ENCODE data around the gene PNMA8B. TPM values are rescaled to one million over a fixed set of nuclear protein-coding genes. Genes with fewer than 3 reads are reported as not detected.
A peak's percentile ranks its signal among the peaks of the same experiment; 100 is the strongest.

The PNMA8B gene, protein sequence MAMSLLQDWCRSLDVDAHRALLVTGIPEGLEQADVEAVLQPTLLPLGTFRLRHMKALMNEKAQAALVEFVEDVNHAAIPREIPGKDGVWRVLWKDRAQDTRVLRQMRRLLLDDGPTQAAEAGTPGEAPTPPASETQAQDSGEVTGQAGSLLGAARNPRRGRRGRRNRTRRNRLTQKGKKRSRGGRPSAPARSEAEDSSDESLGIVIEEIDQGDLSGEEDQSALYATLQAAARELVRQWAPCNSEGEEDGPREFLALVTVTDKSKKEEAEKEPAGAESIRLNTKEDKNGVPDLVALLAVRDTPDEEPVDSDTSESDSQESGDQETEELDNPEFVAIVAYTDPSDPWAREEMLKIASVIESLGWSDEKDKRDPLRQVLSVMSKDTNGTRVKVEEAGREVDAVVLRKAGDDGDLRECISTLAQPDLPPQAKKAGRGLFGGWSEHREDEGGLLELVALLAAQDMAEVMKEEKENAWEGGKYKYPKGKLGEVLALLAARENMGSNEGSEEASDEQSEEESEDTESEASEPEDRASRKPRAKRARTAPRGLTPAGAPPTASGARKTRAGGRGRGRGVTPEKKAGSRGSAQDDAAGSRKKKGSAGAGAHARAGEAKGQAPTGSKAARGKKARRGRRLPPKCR
- polyA plus RNA-seq (2013, experiment 1 of 2), result 1.00 TPM
- 1.6 TPM for polyA plus RNA-seq (2013, experiment 2 of 2)

DNA sequence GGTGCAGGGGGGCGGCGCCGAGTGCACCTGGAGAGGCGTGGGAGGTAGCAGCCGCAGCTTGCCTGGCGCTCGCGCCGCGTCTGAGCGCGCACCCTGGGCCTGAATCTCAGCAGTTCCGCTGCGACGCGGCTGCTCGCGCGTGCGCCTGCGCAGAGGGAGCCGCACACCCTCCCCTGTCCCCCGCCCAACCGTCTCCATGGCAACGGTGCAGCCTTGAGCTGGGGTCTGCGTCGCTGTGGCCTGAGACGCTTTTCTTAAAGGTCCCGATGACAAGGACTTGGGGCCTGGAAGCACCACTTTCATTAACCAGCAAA lies at the start of gene PNMA8B:
PNMA8B (minus strand) TSS at position 82 of the 314 bp plus-strand sequence. CDS start 402 bp downstream, outside the sequence.
- Histone ChIP-seq H3K27me3 (ENCODE audit: insufficient read depth, low read length) (peaks cover 49% of the 10 kb centered on the region), H3K4me3 (ENCODE audit: low read length) (peak within 1 kb of the TSS; percentile 59), H3K9me3 (ENCODE audit: insufficient read depth, low read depth, low read length) (no peaks in the 10 kb centered on the region), H3K36me3 (ENCODE audit: insufficient read depth, low read length) (no peaks in the 10 kb centered on the region), H3K9ac (ENCODE audit: low read depth, low read length) (no peak within 1 kb of the TSS), H3K4me1 (ENCODE audit: insufficient read depth, low read length) (peaks cover 12% of the 10 kb centered on the region), H3K27ac (ENCODE audit: low read depth, low read length) (no peak within 1 kb of the TSS)
- 1% methylated on average over 29 of the region's 29 CpGs for WGBS

DNA sequence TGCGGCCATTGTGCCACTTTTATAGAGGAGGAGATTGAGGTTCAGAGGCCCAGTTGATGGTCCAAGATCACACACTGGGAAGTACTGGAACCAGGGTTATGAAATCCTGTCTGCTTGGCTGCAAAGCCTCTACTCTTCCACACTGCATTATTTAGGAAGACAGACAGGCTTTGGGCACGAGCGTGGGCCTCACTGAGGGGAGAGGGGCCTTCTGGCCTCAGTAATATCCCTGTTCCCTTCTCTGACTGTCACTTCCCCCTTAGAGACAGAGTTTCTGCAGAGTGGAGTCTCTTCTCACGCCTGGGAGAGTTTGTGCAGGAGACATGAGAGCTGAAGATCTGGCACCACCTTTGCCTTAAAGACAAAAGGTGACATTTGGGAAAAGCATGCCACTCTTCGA lies 49.0 kb upstream of the PNMA8B start:
- H3K9me3 ChIP-seq (ENCODE audit: insufficient read depth, low read depth, low read length), result no peaks in the 10 kb centered on the region; the same call in 1 of the 2 replicates
- WGBS, result 93% methylated on average over 5 of the region's 5 CpGs
- no peak overlapping the region for H3K27ac ChIP-seq (ENCODE audit: low read depth, low read length)
- H3K36me3 ChIP-seq (ENCODE audit: insufficient read depth, low read length), result no peaks in the 10 kb centered on the region
- H3K4me1 ChIP-seq (ENCODE audit: insufficient read depth, low read length), result peaks cover 5% of the 10 kb centered on the region
- no peaks in the 10 kb centered on the region for H3K27me3 ChIP-seq (ENCODE audit: insufficient read depth, low read length)
- no peak overlapping the region for H3K9ac ChIP-seq (ENCODE audit: low read depth, low read length)
- H3K4me3 ChIP-seq (ENCODE audit: low read length), result no peak overlapping the region

DNA sequence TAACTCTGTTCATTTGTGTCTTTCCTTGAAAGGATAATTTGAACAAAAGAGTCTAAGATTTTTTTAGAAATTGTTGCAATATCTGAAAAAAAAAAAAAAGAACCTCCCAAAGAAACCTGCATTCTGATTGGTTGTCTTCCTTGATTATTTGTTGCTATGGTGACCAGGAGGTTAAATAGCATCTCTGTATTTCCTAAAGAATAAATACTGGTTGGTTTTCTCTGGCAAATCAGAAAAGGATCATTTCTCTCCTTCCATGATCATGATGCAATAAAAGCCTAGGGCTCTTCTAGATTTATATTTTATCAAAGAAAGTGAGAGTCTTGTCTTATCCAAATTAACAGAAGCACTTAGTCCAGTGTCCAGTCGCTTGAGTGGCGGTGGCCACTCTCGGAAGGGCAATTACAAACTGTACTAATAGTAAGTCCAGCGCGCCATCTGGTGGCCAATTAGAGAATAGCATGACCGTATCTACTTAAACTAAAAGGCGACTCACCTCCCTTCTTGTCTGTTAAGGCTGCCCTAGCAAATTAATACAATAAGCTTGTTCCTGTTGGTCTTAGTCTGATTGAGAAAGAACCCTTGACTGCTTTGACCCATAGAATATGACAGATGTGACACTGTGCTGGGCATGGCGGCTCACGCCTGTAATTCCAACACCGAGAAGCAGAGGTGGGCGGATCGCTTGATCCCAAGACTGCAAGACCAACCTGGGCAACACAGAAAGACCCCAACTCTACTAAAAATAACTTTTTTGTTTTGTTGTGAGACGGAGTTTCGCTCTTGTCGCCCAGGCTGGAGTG lies 47.0 kb upstream of the PNMA8B start:
- WGBS, result 44% methylated on average over 15 of the region's 15 CpGs

DNA sequence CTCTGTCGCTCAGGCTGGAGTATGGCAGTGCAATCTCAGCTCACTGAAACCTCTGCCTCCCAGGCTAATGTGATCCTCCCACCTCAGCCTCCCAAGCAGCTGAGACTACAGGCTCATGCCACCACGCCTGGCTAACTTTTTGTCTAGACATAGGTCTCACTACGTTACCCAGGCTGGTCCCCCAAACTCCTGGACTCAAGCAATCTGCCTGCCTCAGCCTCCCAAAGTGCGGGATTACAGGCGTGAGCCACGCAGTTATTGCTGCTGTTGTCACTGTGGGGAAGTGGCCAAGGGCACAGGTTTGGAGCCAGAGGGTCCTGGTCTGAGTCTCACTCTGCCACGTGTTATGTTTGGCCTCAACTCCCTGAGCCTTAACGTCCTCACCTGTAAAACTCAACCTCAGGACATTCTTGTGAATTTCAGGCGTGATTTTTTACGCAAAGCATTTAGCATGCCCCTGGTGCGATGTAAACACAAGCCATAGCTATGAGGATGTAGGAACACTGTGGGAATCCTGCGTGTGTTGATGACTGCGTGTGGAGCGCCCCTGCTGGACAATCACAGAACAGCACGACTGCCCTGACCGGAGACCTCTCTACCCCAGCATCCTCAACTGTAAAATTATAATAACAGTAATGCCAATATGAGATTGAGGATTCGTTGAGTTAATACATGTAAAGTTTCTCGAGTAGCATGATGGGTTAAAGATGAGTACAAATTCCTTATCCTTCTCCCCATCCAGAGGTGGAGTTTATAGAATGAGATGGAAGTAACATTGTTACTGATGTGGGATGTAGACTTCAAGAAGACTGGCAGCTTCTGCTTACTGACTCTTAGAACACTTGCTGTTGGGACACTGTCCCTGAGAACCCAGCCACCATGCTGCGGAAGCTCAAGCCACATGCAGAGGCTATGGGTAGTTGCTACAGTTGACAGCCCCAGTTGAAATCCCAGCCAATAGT lies 41.8 kb upstream of the PNMA8B start:
- Histone ChIP-seq H3K27ac (ENCODE audit: low read depth, low read length) (no peak overlapping the region), H3K9ac (ENCODE audit: low read depth, low read length) (no peak overlapping the region), H3K4me3 (ENCODE audit: low read length) (no peak overlapping the region), H3K27me3 (ENCODE audit: insufficient read depth, low read length) (no peaks in the 10 kb centered on the region), H3K4me1 (ENCODE audit: insufficient read depth, low read length) (no peaks in the 10 kb centered on the region), H3K9me3 (ENCODE audit: insufficient read depth, low read depth, low read length) (no peaks in the 10 kb centered on the region), H3K36me3 (ENCODE audit: insufficient read depth, low read length) (no peaks in the 10 kb centered on the region)
- WGBS, result 44% methylated on average over 14 of the region's 19 CpGs

More for the DNA sequence above, 47.0 kb upstream of the PNMA8B start:
- H3K27ac ChIP-seq (ENCODE audit: low read depth, low read length), result no peak overlapping the region
- peaks cover 5% of the 10 kb centered on the region for H3K4me1 ChIP-seq (ENCODE audit: insufficient read depth, low read length)
- no peaks in the 10 kb centered on the region for H3K27me3 ChIP-seq (ENCODE audit: insufficient read depth, low read length)
- no peak overlapping the region for H3K4me3 ChIP-seq (ENCODE audit: low read length)
- H3K9me3 ChIP-seq (ENCODE audit: insufficient read depth, low read depth, low read length), result no peaks in the 10 kb centered on the region
- H3K9ac ChIP-seq (ENCODE audit: low read depth, low read length), result no peak overlapping the region
- no peaks in the 10 kb centered on the region for H3K36me3 ChIP-seq (ENCODE audit: insufficient read depth, low read length)

DNA sequence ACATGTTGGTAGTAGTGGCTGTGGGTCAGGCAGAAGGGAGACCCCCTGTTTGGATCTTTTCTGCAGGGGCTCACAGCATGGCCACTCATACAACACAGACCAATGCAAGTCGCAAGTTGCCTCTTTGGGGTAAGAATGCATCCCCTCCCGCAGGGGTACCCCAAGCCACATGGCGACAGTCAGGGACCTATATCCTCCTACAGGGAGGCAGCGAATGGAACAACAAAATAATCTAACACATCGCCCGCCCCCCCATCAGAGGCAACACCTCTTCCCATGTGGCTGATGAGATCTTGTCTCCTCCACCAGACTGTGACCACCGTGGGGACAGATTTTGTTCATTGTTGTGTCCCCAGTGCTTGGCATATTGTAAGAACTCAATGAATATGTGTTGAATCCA lies 40.7 kb upstream of the PNMA8B start:
- Histone ChIP-seq H3K9me3 (ENCODE audit: insufficient read depth, low read depth, low read length) (no peaks in the 10 kb centered on the region), H3K9ac (ENCODE audit: low read depth, low read length) (no peak overlapping the region), H3K4me3 (ENCODE audit: low read length) (no peak overlapping the region), H3K36me3 (ENCODE audit: insufficient read depth, low read length) (no peaks in the 10 kb centered on the region), H3K27ac (ENCODE audit: low read depth, low read length) (no peak overlapping the region), H3K27me3 (ENCODE audit: insufficient read depth, low read length) (no peaks in the 10 kb centered on the region), H3K4me1 (ENCODE audit: insufficient read depth, low read length) (no peaks in the 10 kb centered on the region)
- WGBS, result 90% methylated on average over 7 of the region's 7 CpGs

DNA sequence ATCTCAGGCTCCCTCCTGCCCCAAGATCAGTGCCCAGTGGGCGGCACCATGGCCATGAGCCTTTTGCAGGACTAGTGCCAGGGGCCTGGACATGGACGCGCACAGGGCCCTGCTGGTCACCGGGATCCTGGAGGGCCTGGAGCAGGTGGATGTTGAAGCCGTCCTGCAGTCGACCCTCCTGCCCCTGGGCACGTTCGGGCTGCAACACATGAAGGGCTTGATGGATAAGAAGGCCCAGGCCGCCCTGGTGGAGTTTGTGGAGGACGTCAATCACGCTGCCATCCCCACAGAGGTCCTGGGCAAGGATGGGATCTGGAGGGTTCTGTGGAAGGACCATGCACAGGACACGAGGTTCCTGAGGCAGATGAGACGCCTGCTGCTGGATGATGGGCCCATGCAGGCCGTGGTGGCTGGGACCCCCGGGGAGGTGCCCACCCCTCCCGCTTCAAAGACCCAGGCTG lies 38.0 kb upstream of the PNMA8B start:
- Histone ChIP-seq H3K9me3 (ENCODE audit: insufficient read depth, low read depth, low read length) (no peaks in the 10 kb centered on the region), H3K4me1 (ENCODE audit: insufficient read depth, low read length) (peaks cover 6% of the 10 kb centered on the region; the same call in 1 of the 2 replicates), H3K27ac (ENCODE audit: low read depth, low read length) (no peak overlapping the region), H3K9ac (ENCODE audit: low read depth, low read length) (no peak overlapping the region), H3K4me3 (ENCODE audit: low read length) (no peak overlapping the region), H3K36me3 (ENCODE audit: insufficient read depth, low read length) (no peaks in the 10 kb centered on the region), H3K27me3 (ENCODE audit: insufficient read depth, low read length) (no peaks in the 10 kb centered on the region)
- WGBS, result 90% methylated on average over 16 of the region's 16 CpGs

DNA sequence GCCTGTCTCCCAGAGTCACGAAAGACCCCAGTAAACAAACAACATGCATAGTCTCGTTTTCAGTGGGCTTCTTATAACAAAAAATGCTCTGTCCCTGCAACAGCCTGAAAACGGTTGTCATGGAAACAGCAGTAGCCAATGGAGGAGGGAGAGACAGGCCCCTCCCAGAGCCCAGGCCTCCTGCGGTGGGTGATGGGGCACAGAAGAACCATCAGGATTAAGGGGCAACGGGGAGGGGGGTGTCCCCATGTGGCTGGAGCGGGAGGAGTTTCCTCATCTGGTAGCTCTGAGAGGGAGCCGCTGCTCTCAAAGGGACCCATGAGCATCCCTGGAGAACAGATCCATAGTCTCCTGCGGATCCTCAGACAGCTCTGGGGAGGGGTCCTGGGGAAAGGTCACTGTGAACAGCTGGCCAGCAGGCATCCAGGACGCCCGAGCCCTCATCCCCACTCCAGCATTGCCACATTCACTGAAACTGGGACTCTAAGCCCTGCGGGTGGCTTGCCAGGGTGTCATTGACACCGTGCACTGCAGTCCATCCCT lies 37.5 kb upstream of the PNMA8B start:
- Histone ChIP-seq H3K36me3 (ENCODE audit: insufficient read depth, low read length) (no peaks in the 10 kb centered on the region), H3K27me3 (ENCODE audit: insufficient read depth, low read length) (no peaks in the 10 kb centered on the region)
- 72% methylated on average over 12 of the region's 12 CpGs for WGBS

DNA sequence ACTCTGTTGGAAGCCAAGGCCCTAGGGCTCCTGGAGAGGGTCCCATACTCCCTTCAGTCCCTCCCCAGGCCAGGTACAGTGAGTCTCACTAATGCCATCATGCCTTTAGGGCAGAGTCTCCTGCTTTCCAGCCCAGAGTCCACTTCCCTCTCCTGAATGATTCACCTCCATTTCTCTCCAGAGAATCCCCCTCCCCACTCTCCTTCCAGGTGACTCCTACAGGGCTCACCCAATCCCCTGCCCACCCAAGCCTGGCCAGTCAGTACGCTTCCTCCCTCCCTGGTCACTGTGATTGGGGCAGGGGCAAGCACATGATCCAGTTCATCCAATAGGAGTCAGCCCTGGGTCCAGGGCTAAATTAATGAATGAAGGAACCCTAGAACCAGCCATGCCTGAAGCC lies 35.0 kb upstream of the PNMA8B start:
- peak overlapping the region; percentile 36 for H3K4me3 ChIP-seq (ENCODE audit: low read length)
- WGBS, result 89% methylated on average over 1 of the region's 1 CpG
- peaks cover 6% of the 10 kb centered on the region; the same call in 1 of the 2 replicates for H3K4me1 ChIP-seq (ENCODE audit: insufficient read depth, low read length)
- H3K9me3 ChIP-seq (ENCODE audit: insufficient read depth, low read depth, low read length), result no peaks in the 10 kb centered on the region
- no peak overlapping the region for H3K27ac ChIP-seq (ENCODE audit: low read depth, low read length)
- no peak overlapping the region for H3K9ac ChIP-seq (ENCODE audit: low read depth, low read length)
- H3K27me3 ChIP-seq (ENCODE audit: insufficient read depth, low read length), result no peaks in the 10 kb centered on the region
- no peaks in the 10 kb centered on the region for H3K36me3 ChIP-seq (ENCODE audit: insufficient read depth, low read length)

More for the DNA sequence above, 37.5 kb upstream of the PNMA8B start:
- Histone ChIP-seq H3K4me3 (ENCODE audit: low read length) (no peak overlapping the region), H3K27ac (ENCODE audit: low read depth, low read length) (no peak overlapping the region), H3K4me1 (ENCODE audit: insufficient read depth, low read length) (peaks cover 6% of the 10 kb centered on the region; the same call in 1 of the 2 replicates), H3K9me3 (ENCODE audit: insufficient read depth, low read depth, low read length) (no peaks in the 10 kb centered on the region), H3K9ac (ENCODE audit: low read depth, low read length) (no peak overlapping the region)

DNA sequence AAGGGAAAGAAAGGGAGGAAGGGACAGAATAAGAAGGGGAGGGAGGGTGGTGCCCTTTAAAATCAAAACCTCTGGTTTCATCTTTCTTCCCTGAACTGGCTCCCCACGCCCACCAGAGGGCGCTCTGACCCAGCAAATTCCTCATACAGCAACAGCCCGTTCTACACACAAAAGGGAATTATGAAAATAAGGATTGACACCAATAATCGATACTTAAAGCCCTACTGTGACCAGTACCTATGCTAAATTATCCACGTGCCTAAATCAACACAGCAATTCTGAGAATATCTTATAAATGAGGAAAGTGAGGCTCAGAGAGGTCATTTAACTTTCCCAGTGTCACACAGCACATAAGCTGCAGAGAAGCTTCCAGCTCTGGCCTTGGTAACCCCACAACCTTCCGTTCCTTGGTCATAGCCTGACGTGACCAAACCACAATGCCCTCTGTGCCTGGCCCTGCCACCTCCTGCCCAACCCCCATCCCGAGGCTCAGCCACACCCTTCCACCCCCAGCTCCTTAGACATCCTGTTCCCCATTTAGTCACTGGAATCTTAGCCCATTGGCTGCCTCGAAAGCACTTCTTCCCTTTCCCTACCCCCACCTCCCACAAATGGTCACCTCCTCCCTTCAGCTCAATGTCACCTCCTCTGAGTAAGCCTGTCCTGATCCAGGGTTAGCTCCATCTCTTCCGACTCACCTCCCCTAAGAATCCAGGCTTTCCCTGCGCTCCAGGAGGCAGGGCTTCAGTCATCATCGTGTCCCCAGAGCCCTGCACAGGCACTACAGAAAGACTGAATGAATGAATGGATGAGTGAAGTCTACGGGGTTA lies 34.2 kb upstream of the PNMA8B start:
- Histone ChIP-seq H3K4me3 (ENCODE audit: low read length) (peak overlapping the region; percentile 36), H3K9ac (ENCODE audit: low read depth, low read length) (0 out of 2 replicates have a peak overlapping the region, but pooled peaks have one; percentile 17), H3K27ac (ENCODE audit: low read depth, low read length) (no peak overlapping the region), H3K9me3 (ENCODE audit: insufficient read depth, low read depth, low read length) (no peaks in the 10 kb centered on the region), H3K36me3 (ENCODE audit: insufficient read depth, low read length) (no peaks in the 10 kb centered on the region), H3K27me3 (ENCODE audit: insufficient read depth, low read length) (no peaks in the 10 kb centered on the region), H3K4me1 (ENCODE audit: insufficient read depth, low read length) (peaks cover 6% of the 10 kb centered on the region; the same call in 1 of the 2 replicates)
- 13% methylated on average over 13 of the region's 13 CpGs for WGBS
